Suprapubic skin (tissue), 3 donors: ENCODE measurements around the gene FRAS1.

Experiments used
- POLR2A ChIP-seq, 2 donors: fragments of 450-650 bp; IDR thresholded peaks; one replicate each; pipeline ENCODE4 v1.6.1; 2017; ENCODE audit warnings: antibody characterized with exemption in 2 of 2, mild to moderate bottlenecking in 2 of 2, moderate library complexity in 2 of 2
- TF ChIP-seq, protein P1 (sequence below), 2 donors: fragments of 200-600 bp in 1 of 2; fragments of 450-650 bp in 1 of 2; sonication (generic) in 1 of 2; IDR thresholded peaks; one replicate each; pipeline ENCODE4 v1.5.1; 2016 to 2019; ENCODE audit warnings: antibody characterized with exemption in 2 of 2, mild to moderate bottlenecking in 1 of 2, moderate library complexity in 1 of 2

DNA sequence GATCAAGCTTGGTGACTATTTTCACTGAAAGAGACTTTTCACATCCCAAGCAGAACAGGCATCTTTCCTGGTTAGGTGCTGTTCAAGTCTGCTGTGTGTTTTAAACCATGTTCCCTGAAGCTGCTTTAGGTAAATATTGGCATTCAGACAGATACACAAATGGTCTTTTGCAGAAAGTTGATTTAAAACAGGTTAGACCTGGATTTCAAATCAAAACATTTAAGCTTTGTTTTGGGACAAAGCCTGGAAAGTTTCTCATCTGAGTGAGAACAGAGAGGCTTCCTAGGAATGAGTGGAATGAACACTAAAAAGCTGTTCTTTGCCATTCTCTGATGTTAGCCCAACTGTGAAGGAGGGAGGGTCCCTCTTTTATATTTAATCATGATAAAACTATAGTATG is 504.6 kb downstream of the FRAS1 start:
- no peak for TF ChIP-seq POLR2A (IDR thresholded peaks at IDR 0.05)
- TF ChIP-seq, protein P1, sequence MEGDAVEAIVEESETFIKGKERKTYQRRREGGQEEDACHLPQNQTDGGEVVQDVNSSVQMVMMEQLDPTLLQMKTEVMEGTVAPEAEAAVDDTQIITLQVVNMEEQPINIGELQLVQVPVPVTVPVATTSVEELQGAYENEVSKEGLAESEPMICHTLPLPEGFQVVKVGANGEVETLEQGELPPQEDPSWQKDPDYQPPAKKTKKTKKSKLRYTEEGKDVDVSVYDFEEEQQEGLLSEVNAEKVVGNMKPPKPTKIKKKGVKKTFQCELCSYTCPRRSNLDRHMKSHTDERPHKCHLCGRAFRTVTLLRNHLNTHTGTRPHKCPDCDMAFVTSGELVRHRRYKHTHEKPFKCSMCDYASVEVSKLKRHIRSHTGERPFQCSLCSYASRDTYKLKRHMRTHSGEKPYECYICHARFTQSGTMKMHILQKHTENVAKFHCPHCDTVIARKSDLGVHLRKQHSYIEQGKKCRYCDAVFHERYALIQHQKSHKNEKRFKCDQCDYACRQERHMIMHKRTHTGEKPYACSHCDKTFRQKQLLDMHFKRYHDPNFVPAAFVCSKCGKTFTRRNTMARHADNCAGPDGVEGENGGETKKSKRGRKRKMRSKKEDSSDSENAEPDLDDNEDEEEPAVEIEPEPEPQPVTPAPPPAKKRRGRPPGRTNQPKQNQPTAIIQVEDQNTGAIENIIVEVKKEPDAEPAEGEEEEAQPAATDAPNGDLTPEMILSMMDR (IDR thresholded peaks at IDR 0.05): no peak
